ENCODE results near the gene GCAT. TPM values are rescaled to one million over a fixed set of nuclear protein-coding genes. Genes with fewer than 3 reads are reported as not detected.

GCAT gene
- total RNA-seq (10 to 100 TPM; 26.7 to 47.8 (median 41.5) TPM), polyA plus RNA-seq (10 to 100 TPM; 29.4 to 63.0 TPM)
- long read RNA-seq, donor 1, transcript GCAT-201 (9 exons, 1,497 nt), result major isoform, 60 of 83 reads
- long read RNA-seq, donor 1, partial matches to known transcripts, result 11 of 83 reads
- long read RNA-seq, donor 1, other reads (novel, unspliced or antisense), result 12 of 83 reads
- long read RNA-seq, donor 2, transcript GCAT-201 (9 exons, 1,497 nt), result major isoform, 97 of 128 reads
- long read RNA-seq, donor 2, partial matches to known transcripts, result 16 of 128 reads
- long read RNA-seq, donor 2, other reads (novel, unspliced or antisense), result 14 of 128 reads
- long read RNA-seq, donor 3, transcript GCAT-201 (9 exons, 1,497 nt), result major isoform, 62 of 79 reads
- long read RNA-seq, donor 3, partial matches to known transcripts, result 6 of 79 reads
- long read RNA-seq, donor 3, other reads (novel, unspliced or antisense), result 11 of 79 reads

GRCh38 chr22:37807410-37808293, at the start of gene GCAT:
Gene GCAT (plus strand): TSS chr22:37807934. CDS start chr22:37807968, 34 bp downstream.
- ATAC-seq (peak; percentile 88 to 94 (median 91)), DNase-seq (peak; percentile 94 to 96)
- no peak for TF ChIP-seq CTCF (IDR thresholded peaks at IDR 0.05)
- Histone ChIP-seq H3K27me3 (peaks cover 0 to 27% (median 0%) of the 10 kb centered on the region in 7 donors), H3K36me3 (no peaks in the 10 kb centered on the region), H3K9me3 (no peaks in the 10 kb centered on the region), H3K27ac (peak within 1 kb of the TSS in 9 of 10 donors; percentile 30 to 96 (median 62)), H3K4me3 (peak within 1 kb of the TSS; percentile 54 to 85 (median 71)), H3K4me1 (peaks cover 6 to 58% (median 36%) of the 10 kb centered on the region in 9 donors)
- intact Hi-C loops (cut with DNase I), result loop anchor here in 3 of 10 donors (5.0 to 10.0 kb wide), 2 partner anchors 45 to 53 kb away; no protein-coding TSS in a partner anchor
- WGBS, 2 donors, result 0 to 1% methylated on average over 73 of the region's 73 CpGs

GRCh38 chr22:37758694-37759093, 49.0 kb upstream of the GCAT start:
- TF ChIP-seq CTCF (IDR thresholded peaks at IDR 0.05), result no peak
- no peak overlapping the region for H3K27ac ChIP-seq
- intact Hi-C loops (cut with DNase I), result loop anchor here in 3 of 10 donors (5.0 to 10.0 kb wide), 2 partner anchors 34 to 46 kb away; partner anchors contain the start of gene GCAT (in 2 of the 3)
- WGBS, 2 donors, result 75 to 76% methylated on average over 10 of the region's 10 CpGs
- DNase-seq (no peak), ATAC-seq (no peak)
- peaks cover 3 to 26% (median 9%) of the 10 kb centered on the region in 9 donors for H3K4me1 ChIP-seq
- peaks cover 11 to 100% (median 68%) of the 10 kb centered on the region in 9 donors for H3K36me3 ChIP-seq
- H3K4me3 ChIP-seq, result no peak overlapping the region
- H3K27me3 ChIP-seq, result no peaks in the 10 kb centered on the region
- H3K9me3 ChIP-seq, result no peaks in the 10 kb centered on the region

GRCh38 chr22:37759281-37759680, 48.5 kb upstream of the GCAT start:
- no peak for ATAC-seq
- TF ChIP-seq CTCF (IDR thresholded peaks at IDR 0.05), result no peak
- Histone ChIP-seq H3K4me3 (no peak overlapping the region), H3K9me3 (no peaks in the 10 kb centered on the region), H3K4me1 (peaks cover 0 to 22% (median 4%) of the 10 kb centered on the region in 9 donors), H3K27me3 (no peaks in the 10 kb centered on the region), H3K36me3 (peaks cover 11 to 100% (median 70%) of the 10 kb centered on the region in 9 donors), H3K27ac (no peak overlapping the region)
- DNase-seq, result no peak
- WGBS, 2 donors, result 89 to 91% methylated on average over 11 of the region's 11 CpGs
- intact Hi-C loops (cut with DNase I), result loop anchor here in 3 of 10 donors (5.0 to 10.0 kb wide), 2 partner anchors 33 to 46 kb away; partner anchors contain the start of gene GCAT (in 2 of the 3)

GRCh38 chr22:37760152-37760551, 47.6 kb upstream of the GCAT start:
- Histone ChIP-seq H3K9me3 (no peaks in the 10 kb centered on the region), H3K27ac (no peak overlapping the region), H3K4me1 (peaks cover 0 to 22% (median 6%) of the 10 kb centered on the region in 9 donors), H3K36me3 (peaks cover 6 to 100% (median 65%) of the 10 kb centered on the region in 9 donors), H3K27me3 (no peaks in the 10 kb centered on the region), H3K4me3 (no peak overlapping the region)
- DNase-seq (no peak), ATAC-seq (no peak)
- TF ChIP-seq CTCF (IDR thresholded peaks at IDR 0.05), result no peak
- intact Hi-C loops (cut with DNase I), result no loop called here
- 97 to 98% methylated on average over 3 of the region's 3 CpGs for WGBS, 2 donors
